AG09309 (cell line): ENCODE results near the gene EREG.
"Not testable (repeated sequence)": the region's sequence is repeated elsewhere in the genome, so short reads cannot be mapped to it uniquely, and the experiment has no call there.

Experiments used
- DNase-seq: peaks from one replicate; pipeline ENCODE4 v3.0.0-alpha.2; 2010; ENCODE audit warnings: low read depth
- H3K4me3 ChIP-seq: 2 replicates; pipeline ENCODE4 v1.5.1; 2011; ENCODE audit warnings: mild to moderate bottlenecking, low read depth, low read length, moderate library complexity; ENCODE audit not compliant: control insufficient read depth
- TF ChIP-seq, protein P1 (sequence below): IDR thresholded peaks from 2 replicates; pipeline ENCODE4 v1.5.1; 2011; ENCODE audit warnings: mild to moderate bottlenecking, low read depth, low read length, inconsistent platforms; ENCODE audit not compliant: insufficient read depth, control insufficient read depth; ENCODE audit errors: missing control alignments

Gene EREG

GRCh38 chr4:74391890-74392475 is 27.0 kb downstream of the EREG start:
- TF ChIP-seq, protein P1, sequence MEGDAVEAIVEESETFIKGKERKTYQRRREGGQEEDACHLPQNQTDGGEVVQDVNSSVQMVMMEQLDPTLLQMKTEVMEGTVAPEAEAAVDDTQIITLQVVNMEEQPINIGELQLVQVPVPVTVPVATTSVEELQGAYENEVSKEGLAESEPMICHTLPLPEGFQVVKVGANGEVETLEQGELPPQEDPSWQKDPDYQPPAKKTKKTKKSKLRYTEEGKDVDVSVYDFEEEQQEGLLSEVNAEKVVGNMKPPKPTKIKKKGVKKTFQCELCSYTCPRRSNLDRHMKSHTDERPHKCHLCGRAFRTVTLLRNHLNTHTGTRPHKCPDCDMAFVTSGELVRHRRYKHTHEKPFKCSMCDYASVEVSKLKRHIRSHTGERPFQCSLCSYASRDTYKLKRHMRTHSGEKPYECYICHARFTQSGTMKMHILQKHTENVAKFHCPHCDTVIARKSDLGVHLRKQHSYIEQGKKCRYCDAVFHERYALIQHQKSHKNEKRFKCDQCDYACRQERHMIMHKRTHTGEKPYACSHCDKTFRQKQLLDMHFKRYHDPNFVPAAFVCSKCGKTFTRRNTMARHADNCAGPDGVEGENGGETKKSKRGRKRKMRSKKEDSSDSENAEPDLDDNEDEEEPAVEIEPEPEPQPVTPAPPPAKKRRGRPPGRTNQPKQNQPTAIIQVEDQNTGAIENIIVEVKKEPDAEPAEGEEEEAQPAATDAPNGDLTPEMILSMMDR, result no peak
- no peak for DNase-seq
- H3K4me3 ChIP-seq, result no peak overlapping the region

- no peak overlapping the region for H3K4me3 ChIP-seq
- DNase-seq, result no peak
- TF ChIP-seq, protein P1, result no peak
Measured at GRCh38 chr4:74394476-74395136, 29.7 kb downstream of the EREG start.

- no peak overlapping the region for H3K4me3 ChIP-seq
- TF ChIP-seq, protein P1, result no peak
- DNase-seq, result no peak
Measured at GRCh38 chr4:74395633-74396032, 30.7 kb downstream of the EREG start.

DNA sequence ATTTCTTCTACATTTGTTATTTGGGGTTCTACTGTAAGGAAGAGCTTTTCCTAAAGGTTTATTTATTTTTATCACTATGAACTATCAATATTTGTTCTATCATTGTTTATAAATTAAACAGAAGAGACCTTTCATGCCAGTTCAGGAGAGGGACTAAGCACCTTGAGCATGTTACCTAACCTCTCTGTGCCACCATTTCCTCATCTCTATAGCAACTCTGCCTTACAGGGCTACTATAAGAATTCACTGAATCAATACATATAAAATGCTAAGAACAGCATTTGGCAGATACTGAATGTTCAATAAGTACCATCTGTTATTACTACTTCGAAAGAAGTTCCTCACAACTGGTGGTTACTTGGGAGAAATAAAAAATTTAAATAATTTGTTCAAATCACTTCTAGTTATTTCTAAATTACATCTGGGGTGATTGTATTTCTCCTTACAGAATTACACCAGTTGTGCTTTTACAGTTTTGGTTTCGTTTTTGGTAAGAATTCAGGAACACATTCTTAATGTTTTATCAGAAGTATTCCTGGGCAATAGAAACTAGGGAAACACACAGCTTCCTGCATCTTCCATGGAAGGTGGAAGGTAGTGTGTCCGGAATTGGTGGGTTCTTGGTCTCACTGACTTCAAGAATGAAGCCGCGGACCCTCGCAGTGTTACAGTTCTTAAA is 32.9 kb downstream of the EREG start:
- no peak for DNase-seq
- TF ChIP-seq, protein P1, result no peak
- H3K4me3 ChIP-seq, result no peak overlapping the region

- not testable (repeated sequence) for H3K4me3 ChIP-seq, DNase-seq
Measured at GRCh38 chr4:74398894-74399589, 34.1 kb downstream of the EREG start.

- TF ChIP-seq, protein P1, result no peak
- no peak overlapping the region for H3K4me3 ChIP-seq
- no peak for DNase-seq
Measured at GRCh38 chr4:74400395-74400794, 35.5 kb downstream of the EREG start.
